PFSK-1 (cell line): ENCODE data around the gene COL8A1.

ENCODE experiments used
- POLR2AphosphoS5 ChIP-seq: IDR thresholded peaks from 2 replicates; pipeline ENCODE4 v1.6.1; 2012; ENCODE audit warnings: low read depth, mild to moderate bottlenecking, control low read depth, low read length, moderate library complexity
- REST ChIP-seq, 2 experiments: IDR thresholded peaks; 2 replicates each; pipeline versions ENCODE4 v1.6.1 to v1.8.0; 2011 to 2012; ENCODE audit warnings: low read depth in 2 of 2, low read length in 2 of 2, control low read depth in 1 of 2, inconsistent platforms in 1 of 2, mild to moderate bottlenecking in 1 of 2, moderate library complexity in 1 of 2; ENCODE audit not compliant: insufficient read depth in 1 of 2
- SIN3A ChIP-seq: IDR thresholded peaks from 2 replicates; pipeline ENCODE4 v1.6.1; 2012; ENCODE audit warnings: mild to moderate bottlenecking, low read length, moderate library complexity, borderline replicate concordance; ENCODE audit not compliant: insufficient read depth

DNA sequence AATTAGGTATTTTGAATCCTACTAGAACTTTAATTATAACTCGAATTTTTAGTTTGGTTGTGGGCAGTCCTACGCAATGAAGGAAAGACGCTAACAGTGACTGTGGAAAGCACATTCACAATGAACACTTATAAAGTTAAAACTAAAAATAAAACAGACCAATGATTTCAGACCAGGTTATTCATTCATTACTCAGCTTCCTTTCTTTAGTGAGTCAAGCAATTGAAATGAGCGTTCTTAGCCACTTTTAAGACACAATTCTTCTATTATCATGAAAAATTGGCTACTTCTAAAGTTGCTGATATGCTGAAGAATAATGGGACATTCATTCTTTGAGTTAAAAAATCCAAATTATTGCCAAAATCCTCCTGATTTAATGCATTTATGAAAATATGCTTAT, 113.3 kb downstream of the COL8A1 start:
- TF ChIP-seq REST (IDR thresholded peaks at IDR 0.05; ENCODE audit: insufficient read depth in 1 of 2, low read depth in 2 of 2, low read length in 2 of 2), result no peak
- no peak for TF ChIP-seq POLR2AphosphoS5
- TF ChIP-seq SIN3A, result no peak
